Pancreas (tissue), 8 donors: ENCODE data around the gene HOXC4. TPM values are rescaled to one million over a fixed set of nuclear protein-coding genes. Genes with fewer than 3 reads are reported as not detected.

ENCODE experiments used
- microRNA-seq, 2 donors: library from miRNA; unstranded; fragments of <30 nt; microRNA quantifications; one replicate each; pipeline versions ENCODE4 to v1.1.0, GENCODE V29; 2019 to 2020
- polyA plus RNA-seq, 2 donors: library from polyadenylated mRNA; stranded (reverse); fragments of 200-250 nt; gene quantifications; one replicate each; pipeline ENCODE4 v1.2.3, GENCODE V29; 2013
- total RNA-seq, 6 donors: library from RNA; stranded (reverse); fragmentation: NEBNext Ultra II Directional in 4 of 6; extraction: Animal tissue kit (Norgen Biotek cat#: 25700) in 4 of 6; gene quantifications; one replicate each; pipeline versions ENCODE4 v1.2.1 to v1.2.4, GENCODE V29; 2021 to 2023
- donor health status: healthy with polysubstance abuse.
- donor health status: DM: no; HTN: no; CAD: no; lungs with moderate emphysema.
- donor health status: DM: no; HTN: no; CAD: no.
- donor health status: Bipolar disorder and iron deficiency.
- donor health status: DM: yes; HTN: yes; CAD: no.
- donor health status: DM: no; HTN: no; CAD: no.
- donor health status: DM: no; HTN: no; CAD: no.
- donor health status: DM: yes; HTN: yes; CAD: no.

The HOXC4 gene
- total and polyA plus RNA-seq, 8 donors = 0.15 to 0.62 (median 0.25) TPM; not detected in 4

Small RNAs within 50 kb of the gene (microRNA-seq; reads per million reads assigned to microRNA genes)
- gene MIR615 = 7.7 to 21.2 reads per million in 2 donors

Other genes with a start within 250 kb of the HOXC4 start
- gene HOXC13, start 115.0 kb upstream of the HOXC4 start, total RNA-seq = under 1 TPM in 1 of 6 donors, not detected in 5; 0.06 TPM
- not detected for gene HOXC13, start 115.0 kb upstream of the HOXC4 start, polyA plus RNA-seq
- gene HOXC12, start 98.9 kb upstream of the HOXC4 start, total RNA-seq = not detected
- gene HOXC12, start 98.9 kb upstream of the HOXC4 start, polyA plus RNA-seq = not detected
- not detected for gene HOXC11, start 80.7 kb upstream of the HOXC4 start, total RNA-seq
- gene HOXC11, start 80.7 kb upstream of the HOXC4 start, polyA plus RNA-seq = not detected
- gene HOTAIR, start 78.9 kb upstream of the HOXC4 start, total RNA-seq = not detected
- gene HOTAIR, start 78.9 kb upstream of the HOXC4 start, polyA plus RNA-seq = not detected
- gene HOXC10, start 68.7 kb upstream of the HOXC4 start, total RNA-seq = under 1 TPM in 1 of 6 donors, not detected in 5; 0.08 TPM
- under 1 TPM in 1 of 2 donors, not detected in 1; 0.16 TPM for gene HOXC10, start 68.7 kb upstream of the HOXC4 start, polyA plus RNA-seq
- gene HOXC9, start 53.7 kb upstream of the HOXC4 start, total RNA-seq = under 1 TPM in 1 of 6 donors, not detected in 5; 0.19 TPM
- under 1 TPM; 0.26 to 0.27 TPM for gene HOXC9, start 53.7 kb upstream of the HOXC4 start, polyA plus RNA-seq
- gene HOXC8, start 44.9 kb upstream of the HOXC4 start, total RNA-seq = not detected
- gene HOXC8, start 44.9 kb upstream of the HOXC4 start, polyA plus RNA-seq = not detected
- gene HOXC6, start 25.4 kb upstream of the HOXC4 start, total RNA-seq = under 1 TPM in 4 of 6 donors, not detected in 2; 0.19 to 0.41 (median 0.31) TPM
- under 1 TPM; 0.14 to 0.34 TPM for gene HOXC6, start 25.4 kb upstream of the HOXC4 start, polyA plus RNA-seq
- not detected for gene HOXC5, start 20.8 kb upstream of the HOXC4 start, total RNA-seq
- not detected for gene HOXC5, start 20.8 kb upstream of the HOXC4 start, polyA plus RNA-seq
- 10 to 100 TPM; 12.4 to 18.1 (median 14.3) TPM for gene SMUG1, start 135.2 kb downstream of the HOXC4 start, total RNA-seq
- gene SMUG1, start 135.2 kb downstream of the HOXC4 start, polyA plus RNA-seq = 10 to 100 TPM; 29.7 to 35.4 TPM
- gene CBX5, start 226.3 kb downstream of the HOXC4 start, total RNA-seq = 10 to 100 TPM; 22.7 to 41.4 (median 31.8) TPM
- gene CBX5, start 226.3 kb downstream of the HOXC4 start, polyA plus RNA-seq = 10 to 100 TPM in 1 of 2 donors, 1 to 10 TPM in 1; 5.9 to 10.0 TPM
- gene HNRNPA1, start 226.9 kb downstream of the HOXC4 start, total RNA-seq = 100 to 1,000 TPM; 266 to 784 (median 527) TPM
- 100 to 1,000 TPM; 477 to 641 TPM for gene HNRNPA1, start 226.9 kb downstream of the HOXC4 start, polyA plus RNA-seq
- under 1 TPM in 5 of 6 donors, not detected in 1; 0.16 to 0.58 (median 0.47) TPM for gene NFE2, start 247.2 kb downstream of the HOXC4 start, total RNA-seq
- under 1 TPM; 0.28 to 0.34 TPM for gene NFE2, start 247.2 kb downstream of the HOXC4 start, polyA plus RNA-seq